CD4-positive, alpha-beta T cell treated with Interleukin-2 at 100 ng/mL for 4 hours (primary cell): ENCODE results near the gene EXT2.

Experiments used
- DNase-seq: peaks from one replicate; pipeline ENCODE4 v3.0.0-alpha.2; 2020; ENCODE audit warnings: low spot score

EXT2 gene

GRCh38 chr11:44095506-44096359, at the start of gene EXT2:
Gene EXT2 (plus strand): TSS chr11:44095678. CDS start chr11:44107713, 12,035 bp downstream.
- peak; percentile 88 for DNase-seq

DNA sequence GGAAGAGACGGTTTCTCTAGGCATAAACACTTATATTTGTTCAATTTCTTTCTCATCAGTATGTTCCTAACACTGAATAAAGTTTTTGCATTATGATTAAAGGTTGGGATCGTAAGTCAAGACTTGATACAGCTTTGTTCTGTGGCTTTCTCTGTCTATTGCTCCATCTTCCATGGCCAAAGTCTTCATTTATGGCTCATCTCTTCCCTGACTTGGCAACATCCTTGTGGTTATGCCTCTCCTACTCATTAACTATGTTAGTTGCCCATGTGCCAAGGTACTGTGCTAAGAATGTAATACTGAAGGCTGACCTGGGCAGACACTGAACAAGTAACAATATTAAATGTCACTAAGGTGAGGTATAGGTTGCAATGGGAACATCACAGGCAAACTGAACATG, 49.3 kb upstream of the EXT2 start:
- no peak for DNase-seq

DNA sequence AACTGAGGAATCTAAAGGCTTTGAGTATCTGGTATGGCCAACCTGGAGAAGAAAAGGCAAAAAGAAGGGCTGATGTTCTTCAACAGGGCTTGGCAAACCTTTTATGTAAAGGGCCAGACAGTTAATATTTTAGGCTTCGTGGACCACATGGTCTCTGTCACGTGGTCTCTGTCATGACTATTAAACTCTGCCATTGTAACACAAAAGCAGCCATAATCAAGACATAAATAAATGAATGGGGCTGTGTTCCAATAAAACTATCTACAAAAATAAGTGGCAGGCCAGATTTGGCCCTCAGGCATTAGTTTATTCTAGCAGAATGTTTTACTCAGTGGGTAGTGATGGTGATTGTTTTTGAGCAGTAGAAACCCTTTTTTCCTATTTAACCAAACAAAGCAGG, 48.2 kb upstream of the EXT2 start:
- DNase-seq: no peak

DNA sequence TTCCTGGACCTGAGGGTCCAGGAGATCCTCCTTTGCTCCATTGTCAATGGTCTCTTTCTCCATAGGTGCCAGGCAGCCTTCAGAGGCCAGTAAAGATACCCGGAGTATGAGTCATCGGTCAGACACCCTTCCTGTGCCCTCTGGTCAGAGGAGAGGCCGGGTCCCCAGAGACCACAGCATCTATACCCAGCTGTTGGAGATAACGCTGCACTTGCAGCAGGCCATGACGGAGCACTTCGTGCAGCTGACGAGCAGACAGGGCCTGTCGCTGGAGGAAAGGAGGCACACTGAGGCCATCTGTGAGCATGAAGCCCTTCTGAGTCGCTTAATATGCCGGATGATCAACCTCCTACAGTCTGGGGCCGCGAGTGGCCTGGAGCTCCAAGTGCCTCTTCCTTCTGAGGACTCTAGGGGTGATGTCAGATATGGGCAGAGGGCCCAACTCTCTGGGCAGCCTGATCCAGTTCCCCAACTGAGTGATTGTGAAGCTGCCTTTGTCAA, 47.5 kb upstream of the EXT2 start, which contains the start of gene ACCSL:
Gene ACCSL, plus strand, starts transcription at position 51 of the 501 bp plus-strand sequence. Its CDS starts 56 bp downstream, at position 107.
- DNase-seq: no peak

DNA sequence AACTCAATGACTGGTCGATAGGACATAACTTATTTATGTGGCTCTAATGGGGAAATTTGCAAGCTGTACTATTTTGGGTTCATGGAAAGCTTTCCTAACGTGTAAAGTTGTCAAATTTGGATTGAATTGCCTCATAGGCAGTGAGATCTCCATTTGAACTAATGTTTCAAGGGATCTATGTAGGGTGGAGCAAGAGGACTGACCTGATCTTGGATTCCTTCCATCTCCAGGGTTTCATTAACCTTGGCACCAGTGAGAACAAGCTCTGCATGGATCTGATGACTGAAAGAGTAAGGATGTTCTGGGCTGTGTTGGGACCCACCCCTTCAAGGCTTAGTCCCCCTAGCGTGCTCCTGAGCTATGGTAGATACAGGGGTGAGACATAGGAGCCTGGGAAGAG, 45.6 kb upstream of the EXT2 start:
- no peak for DNase-seq

GRCh38 chr11:44051171-44051570, 44.3 kb upstream of the EXT2 start:
- DNase-seq: no peak

GRCh38 chr11:44057340-44057739, 38.1 kb upstream of the EXT2 start:
- no peak for DNase-seq

DNA sequence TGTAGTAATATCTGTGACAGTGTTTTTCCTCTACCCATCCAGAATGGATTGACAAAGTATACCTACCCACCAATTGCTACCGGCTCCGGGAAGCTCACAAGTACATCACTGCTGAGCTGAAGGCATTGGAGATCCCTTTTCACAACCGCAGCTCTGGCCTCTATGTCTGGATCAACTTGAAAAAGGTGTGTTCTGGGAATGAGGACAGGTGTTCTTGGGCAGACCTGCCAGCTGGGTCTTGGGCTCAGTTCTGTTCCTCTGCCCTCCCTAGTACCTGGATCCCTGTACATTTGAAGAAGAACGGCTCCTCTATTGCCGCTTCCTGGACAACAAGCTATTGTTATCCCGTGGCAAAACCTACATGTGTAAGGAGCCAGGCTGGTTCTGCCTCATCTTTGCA, 37.2 kb upstream of the EXT2 start:
- DNase-seq: no peak

GRCh38 chr11:44065161-44065661, 30.3 kb upstream of the EXT2 start:
- no peak for DNase-seq

DNA sequence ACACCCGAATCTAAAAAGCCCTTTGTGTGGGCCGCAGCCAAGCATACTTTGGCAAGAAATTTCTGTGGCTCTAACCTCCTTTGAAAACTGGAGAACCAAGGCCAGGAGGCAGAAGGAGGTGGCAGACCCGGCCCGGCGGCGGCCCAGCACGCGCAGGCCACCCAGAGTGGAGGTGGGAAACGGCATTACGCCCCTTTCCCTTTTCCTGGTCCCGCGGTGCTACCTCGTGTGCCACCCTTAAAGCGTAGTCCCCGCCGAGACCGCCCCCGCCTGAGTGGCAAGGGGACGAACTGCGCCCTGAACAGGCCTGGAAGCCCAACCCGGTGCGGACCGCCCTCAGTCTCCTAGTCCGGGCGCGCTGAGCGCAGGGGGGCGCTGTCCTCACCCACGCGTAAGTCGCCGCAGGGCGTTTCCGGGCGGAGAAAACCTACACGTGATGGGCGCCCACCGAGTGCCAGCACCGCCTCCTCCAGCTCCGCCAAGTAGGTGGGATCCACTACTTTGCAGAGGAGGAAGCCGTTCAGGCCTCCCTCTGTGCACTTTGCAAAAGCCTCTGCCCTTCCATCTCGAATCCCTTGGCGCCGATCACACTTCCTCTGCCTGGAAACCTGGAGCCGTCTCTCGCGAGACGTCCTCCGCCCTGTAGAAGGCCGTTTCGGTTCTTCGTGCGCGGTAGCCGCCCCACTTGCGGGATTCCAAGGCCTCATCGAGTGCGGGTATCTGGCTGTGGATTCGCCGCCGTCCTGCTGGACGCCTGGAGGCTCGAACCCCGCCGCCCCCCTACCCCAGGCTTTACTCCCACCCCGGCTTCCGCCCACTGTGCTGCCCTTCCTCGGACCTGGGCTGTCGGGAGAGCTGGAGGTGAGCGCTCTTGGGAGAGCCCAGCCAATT, 29.4 kb upstream of the EXT2 start, which contains the start of gene ACCS:
Gene ACCS, plus strand, starts transcription at position 430 of the 891 bp plus-strand sequence. CDS start 1,358 bp downstream, outside the sequence.
- peak; percentile 90 for DNase-seq

DNA sequence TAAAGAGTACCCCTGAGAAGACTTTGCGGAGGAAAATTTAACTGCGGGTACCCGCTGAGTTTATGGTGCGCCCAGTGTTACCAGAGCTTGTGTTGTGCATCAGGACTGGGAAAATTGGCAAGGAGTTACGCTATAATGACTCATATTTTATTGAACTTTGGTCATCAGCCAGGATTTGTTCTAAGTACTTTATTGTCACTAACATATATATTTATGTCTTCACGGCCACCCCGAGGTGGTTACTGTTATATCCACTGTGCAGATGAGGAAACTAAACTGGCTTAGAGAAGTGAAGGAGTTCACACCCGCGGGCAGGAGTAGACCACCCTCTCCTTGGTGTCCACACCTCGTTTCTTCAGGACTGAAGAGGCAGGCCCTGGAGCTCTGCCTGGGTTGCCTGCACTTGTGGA, 28.7 kb upstream of the EXT2 start:
- DNase-seq: no peak

DNA sequence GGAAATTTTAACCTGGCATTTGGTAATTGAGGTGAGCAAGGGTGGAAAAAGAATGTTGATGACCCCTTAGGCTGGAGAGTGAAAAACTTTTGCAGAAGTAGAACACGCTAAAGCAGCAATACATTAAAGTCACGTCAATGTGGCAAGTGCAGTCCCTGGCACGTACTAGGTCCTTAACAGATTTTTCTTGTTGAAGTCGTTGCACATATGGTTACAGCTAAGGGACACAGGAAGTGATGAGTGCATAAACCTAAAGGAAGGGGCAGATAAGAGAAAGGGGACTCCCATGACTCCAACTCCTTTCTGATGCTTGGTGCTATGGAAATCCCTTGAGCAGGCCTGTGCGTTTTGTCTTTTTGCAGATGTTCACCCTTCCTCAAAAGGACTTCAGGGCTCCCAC, 28.2 kb upstream of the EXT2 start:
- DNase-seq: no peak

- DNase-seq: no peak
Measured at GRCh38 chr11:44068180-44068579, 27.3 kb upstream of the EXT2 start.

DNA sequence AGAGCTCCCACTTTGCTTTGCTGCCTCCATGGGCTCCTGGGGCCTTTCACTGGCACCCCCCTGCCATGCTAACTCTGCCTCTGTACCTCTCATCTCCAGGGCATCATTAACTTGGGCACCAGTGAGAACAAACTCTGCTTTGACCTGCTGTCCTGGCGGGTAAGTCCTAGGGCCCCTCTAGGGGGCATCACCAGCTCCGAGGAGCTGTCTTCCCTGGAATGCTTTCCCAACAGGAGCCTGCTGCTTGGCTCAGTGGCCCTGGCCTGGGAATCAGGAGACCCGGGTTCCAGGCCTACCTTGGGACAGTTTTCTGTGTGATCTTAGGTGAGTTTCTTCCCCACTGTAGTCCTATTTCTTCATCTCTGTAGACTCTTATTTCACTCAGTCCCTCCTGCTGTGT, 24.3 kb upstream of the EXT2 start:
- no peak for DNase-seq

- no peak for DNase-seq
Measured at GRCh38 chr11:44072757-44073658, 22.5 kb upstream of the EXT2 start.

DNA sequence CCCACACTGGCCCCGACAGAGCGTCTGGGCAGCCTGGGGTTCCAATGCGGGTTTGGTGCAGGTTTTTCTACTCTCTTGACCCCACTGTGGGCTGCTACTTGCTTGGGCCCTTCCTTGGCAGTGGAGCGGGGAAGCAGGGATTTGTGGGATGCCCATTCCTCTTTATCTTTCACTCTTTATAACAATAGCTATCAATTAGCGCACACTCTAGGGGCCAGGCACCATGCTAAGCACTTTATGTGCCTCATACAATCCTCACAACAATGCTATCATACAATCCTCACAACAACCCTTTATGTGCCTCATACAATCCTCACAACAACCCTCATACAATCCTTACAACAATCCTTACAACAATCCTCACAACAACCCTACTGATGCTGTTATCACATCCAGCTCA, 16.7 kb upstream of the EXT2 start:
- DNase-seq: no peak

- no peak for DNase-seq
Measured at GRCh38 chr11:44079376-44079775, 16.1 kb upstream of the EXT2 start.

GRCh38 chr11:44080951-44081350, 14.5 kb upstream of the EXT2 start:
- DNase-seq: no peak

DNA sequence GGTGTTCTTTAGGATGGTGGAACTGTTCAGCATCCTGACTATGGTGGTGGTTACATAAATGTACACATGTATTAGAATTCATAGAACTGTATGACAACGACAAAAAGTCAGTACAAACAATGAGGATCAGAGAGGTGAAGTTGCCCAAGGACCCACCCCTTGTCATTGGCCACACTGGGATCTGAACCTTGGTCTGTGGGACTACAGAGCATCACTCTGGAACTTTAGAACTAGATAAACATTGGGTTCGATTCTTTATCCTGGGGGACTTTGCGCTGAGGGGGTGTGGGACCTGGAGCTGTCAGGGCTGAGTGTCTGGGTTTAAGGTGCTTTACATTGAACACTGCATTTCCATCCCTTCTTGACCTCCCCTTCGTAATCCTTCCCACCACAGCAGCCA, 12.8 kb upstream of the EXT2 start:
- DNase-seq: no peak

DNA sequence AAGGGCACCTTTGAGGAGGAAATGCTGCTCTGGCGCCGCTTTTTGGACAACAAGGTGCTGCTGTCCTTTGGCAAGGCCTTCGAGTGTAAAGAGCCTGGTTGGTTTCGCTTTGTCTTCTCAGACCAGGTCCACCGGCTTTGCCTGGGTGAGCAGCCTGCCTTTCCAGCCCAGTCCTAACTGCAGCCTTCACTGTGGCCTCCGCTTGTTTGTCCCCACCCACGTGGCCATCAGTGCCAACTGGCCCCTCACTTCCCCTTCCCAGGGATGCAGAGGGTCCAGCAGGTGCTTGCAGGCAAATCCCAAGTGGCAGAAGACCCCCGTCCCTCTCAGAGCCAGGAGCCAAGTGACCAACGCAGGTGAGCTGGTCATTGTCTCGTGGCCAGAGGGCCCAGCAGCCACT, 12.0 kb upstream of the EXT2 start:
- no peak for DNase-seq

DNA sequence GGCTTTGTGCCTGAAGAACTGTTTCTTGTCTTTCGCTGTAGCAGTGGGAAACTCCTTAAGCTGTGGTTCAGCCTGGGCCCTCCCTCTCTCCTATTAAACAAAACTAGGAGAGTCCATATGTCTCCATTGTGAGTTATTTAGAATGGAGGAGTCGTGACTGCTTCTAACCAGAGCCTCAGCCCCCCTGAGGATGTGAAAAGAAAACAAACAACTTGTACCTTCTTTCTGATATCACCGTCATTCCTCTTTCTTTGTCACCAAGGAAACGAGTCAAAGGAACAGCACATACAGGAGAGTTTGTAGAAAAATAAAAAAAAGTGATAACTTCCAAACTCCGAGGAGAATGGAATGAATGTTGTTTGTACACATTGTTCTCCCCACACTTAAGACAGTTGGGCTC, 11.6 kb upstream of the EXT2 start:
- DNase-seq: no peak
